Smooth muscle cell of trachea (primary cell): Measurements from ENCODE around the gene MIER2. TPM values are rescaled to one million over a fixed set of nuclear protein-coding genes. Genes with fewer than 3 reads are reported as not detected.

Source experiments
- total RNA-seq: library from RNA; depleted of rRNA; stranded (reverse); fragments of >200 nt; gene quantifications from 2 replicates; pipeline ENCODE4 v1.2.1, GENCODE V29; 2014

Gene MIER2
- total RNA-seq, result 14.5 and 24.3 TPM in 2 replicates

DNA sequence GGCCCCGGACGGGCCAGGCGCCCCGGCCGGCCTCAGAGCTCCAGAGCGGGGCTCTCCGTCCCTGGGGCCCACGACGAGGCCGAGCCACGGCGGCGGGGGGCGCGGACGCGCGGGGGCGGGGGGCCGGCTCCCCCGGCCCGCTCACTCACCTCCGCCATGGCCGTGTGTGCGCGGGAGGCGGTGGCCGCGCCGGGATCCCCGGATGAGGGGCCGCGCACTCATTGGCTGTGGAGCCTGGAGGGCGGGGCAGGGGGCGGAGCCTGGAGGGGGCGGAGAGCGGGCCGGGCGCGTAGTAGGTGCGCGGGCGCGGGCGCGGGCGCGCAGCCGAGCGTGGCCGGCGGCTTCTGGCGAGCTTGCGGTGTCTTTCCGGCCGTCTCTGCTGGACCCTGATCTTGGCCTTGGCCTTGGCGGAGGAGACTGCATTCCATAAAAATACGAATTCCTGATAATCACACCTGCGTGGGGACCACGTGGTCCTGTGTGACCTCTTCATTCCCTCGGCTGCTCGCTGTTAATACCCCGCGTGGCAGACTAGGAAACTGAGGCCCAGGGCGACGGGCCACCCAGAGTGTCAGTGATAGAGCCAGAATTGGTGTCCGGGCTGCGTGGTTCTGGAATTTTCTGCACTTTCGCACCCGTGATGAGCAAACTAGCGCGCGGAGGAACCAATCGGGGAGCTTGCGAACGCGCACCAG lies at the start of gene MIER2:
TSS of gene MIER2 (minus strand) at position 172 of the 695 bp plus-strand sequence. CDS start at position 158, 14 bp downstream.

DNA sequence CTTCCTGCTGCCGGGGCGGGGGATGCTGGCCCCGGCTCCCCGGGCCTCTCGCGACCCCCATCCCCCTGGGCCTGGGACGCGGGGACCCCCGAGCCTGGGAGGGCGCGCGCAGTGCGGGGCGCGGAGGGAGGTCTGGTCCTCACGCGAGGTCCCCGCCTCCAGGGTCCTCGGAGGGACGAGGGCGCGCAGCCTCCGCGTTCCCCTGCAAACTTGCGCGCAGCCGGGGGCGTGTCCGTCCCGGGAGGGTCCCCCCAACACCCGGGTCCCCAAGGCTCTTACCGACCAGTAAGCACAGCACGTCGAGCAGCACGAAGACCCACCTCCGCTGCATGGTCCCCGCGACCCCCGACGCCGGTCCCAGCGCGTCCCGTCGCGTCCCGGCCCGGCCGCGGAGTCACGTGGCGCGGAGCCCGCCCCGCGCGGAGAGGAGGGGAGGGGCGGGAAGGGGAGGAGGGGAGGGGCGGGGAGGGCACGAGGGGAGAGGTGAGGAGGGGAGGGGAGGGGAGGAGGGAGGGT lies 53.5 kb downstream of the MIER2 start, which contains the start of gene PLPP2:
TSS of gene PLPP2 (minus strand) at position 398 of the 516 bp plus-strand sequence. CDS start at position 331, 67 bp downstream.

Other genes starting within 250 kb of the MIER2 start
- 0.15 TPM in 1 of 2 replicates, not detected in the other for gene OR4F17, start 237.7 kb downstream of the MIER2 start, total RNA-seq
- 42.5 and 76.9 TPM in 2 replicates for gene PLPP2, start 53.4 kb downstream of the MIER2 start, total RNA-seq
- gene C2CD4C, start 64.4 kb upstream of the MIER2 start, total RNA-seq, result 0.29 and 0.33 TPM in 2 replicates
- 1.0 and 10.3 TPM in 2 replicates for gene SHC2, start 116.2 kb upstream of the MIER2 start, total RNA-seq
- gene MADCAM1, start 151.7 kb upstream of the MIER2 start, total RNA-seq, result 0.15 TPM in 1 of 2 replicates, not detected in the other
- 61.4 and 69.1 TPM in 2 replicates for gene TPGS1, start 162.7 kb upstream of the MIER2 start, total RNA-seq
- gene CDC34, start 187.0 kb upstream of the MIER2 start, total RNA-seq, result 49.2 and 67.0 TPM in 2 replicates
- gene GZMM, start 199.3 kb upstream of the MIER2 start, total RNA-seq, result 0.17 TPM in 1 of 2 replicates, not detected in the other
- gene BSG, start 227.8 kb upstream of the MIER2 start, total RNA-seq, result 327 and 538 TPM in 2 replicates
- gene HCN2, start 245.1 kb upstream of the MIER2 start, total RNA-seq, result 0.73 and 1.7 TPM in 2 replicates